ENCODE results near the gene SRPRA. TPM values are rescaled to one million over a fixed set of nuclear protein-coding genes. Genes with fewer than 3 reads are reported as not detected.

SRPRA gene
- total and polyA plus RNA-seq, 2 donors (not counting 1 experiment from before 2014, with no cell fraction given), result 115 to 136 TPM

- intact Hi-C loops (cut with micrococcal nuclease), result no loop called here
- no peaks in the 10 kb centered on the region for H3K27me3 ChIP-seq (replicated peaks in 1 of 4; ENCODE audit: control extremely low read depth in 1 of 4, control insufficient read depth in 3 of 4, insufficient read depth in 4 of 4, low read length in 3 of 4)
- no peak overlapping the region for H3K4me3 ChIP-seq (ENCODE audit: control extremely low read depth in 1 of 5, extremely low read depth in 1 of 5, insufficient read depth in 1 of 5, low read depth in 2 of 5, low read length in 4 of 5)
- no peak overlapping the region for H3K4me2 ChIP-seq (replicated peaks; ENCODE audit: low read depth, low read length, poor library complexity, severe bottlenecking)
- Mint-ChIP-seq H3K4me1 (peaks cover 25% of the 10 kb centered on the region), H3K9me3 (ENCODE audit: insufficient read depth) (no peaks in the 10 kb centered on the region), H3K27me3 (no peaks in the 10 kb centered on the region), H3K4me3 (no peak overlapping the region), H3K27ac (no peak overlapping the region)
- no peak for DNase-seq
- no peaks in the 10 kb centered on the region for H4K20me1 ChIP-seq (ENCODE audit: control insufficient read depth, insufficient read depth, low read length, poor library complexity, severe bottlenecking)
- TF ChIP-seq EZH2 (IDR thresholded peaks at IDR 0.05; ENCODE audit: borderline replicate concordance, insufficient read depth, low read depth, low read length, poor library complexity, severe bottlenecking), result no peak
- no peak for TF ChIP-seq CTCF (IDR thresholded peaks at IDR 0.05)
- peaks cover 6 to 11% of the 10 kb centered on the region in 2 donors for H3K4me1 ChIP-seq (ENCODE audit: control insufficient read depth in 2 of 2, insufficient read depth in 2 of 2, low read length in 2 of 2)
- ChIA-PET CTCF (no interaction called here), POLR2A (no interaction called here)
- 97% methylated on average over 10 of the region's 11 CpGs for WGBS (ENCODE audit: insufficient coverage)
- peaks cover 3% of the 10 kb centered on the region for H3K79me2 ChIP-seq (ENCODE audit: control insufficient read depth, insufficient read depth, low read length)
- H3K9me3 ChIP-seq (ENCODE audit: control extremely low read depth in 1 of 3, control insufficient read depth in 2 of 3, insufficient read depth in 1 of 3, low read length in 2 of 3), result no peaks in the 10 kb centered on the region
- peaks cover 0 to 33% of the 10 kb centered on the region in 2 experiments for H3K36me3 ChIP-seq (replicated peaks in 1 of 2; ENCODE audit: control extremely low read depth in 1 of 2, control insufficient read depth in 1 of 2, extremely low read depth in 1 of 2, insufficient read depth in 2 of 2, low read length in 1 of 2)
- H2AFZ ChIP-seq (ENCODE audit: insufficient read depth, low read depth, low read length, poor library complexity, severe bottlenecking), result no peak overlapping the region
- no peak overlapping the region for H3K27ac ChIP-seq (ENCODE audit: low read length in 2 of 2)
- ATAC-seq (ENCODE audit: low read depth), result no peak
- no peak overlapping the region for H3K9ac ChIP-seq (ENCODE audit: low read length)
Observed at GRCh38 chr11:126277322-126277721, 8.6 kb upstream of the SRPRA start.

- H3K36me3 ChIP-seq (replicated peaks in 1 of 2; ENCODE audit: control extremely low read depth in 1 of 2, control insufficient read depth in 1 of 2, extremely low read depth in 1 of 2, insufficient read depth in 2 of 2, low read length in 1 of 2), result peaks cover 3 to 48% of the 10 kb centered on the region in 2 experiments
- ATAC-seq (ENCODE audit: low read depth), result peak; percentile 0
- Mint-ChIP-seq H3K9me3 (ENCODE audit: insufficient read depth) (no peaks in the 10 kb centered on the region), H3K4me1 (peaks cover 36% of the 10 kb centered on the region), H3K4me3 (peak overlapping the region; percentile 96), H3K27me3 (no peaks in the 10 kb centered on the region), H3K27ac (peak overlapping the region; percentile 93)
- H3K4me2 ChIP-seq (replicated peaks; ENCODE audit: low read depth, low read length, poor library complexity, severe bottlenecking), result peak overlapping the region; percentile 86
- peak overlapping the region; percentile 83 to 98 (median 89) for H3K4me3 ChIP-seq (ENCODE audit: control extremely low read depth in 1 of 5, extremely low read depth in 1 of 5, insufficient read depth in 1 of 5, low read depth in 2 of 5, low read length in 4 of 5)
- H3K27me3 ChIP-seq (replicated peaks in 1 of 4; ENCODE audit: control extremely low read depth in 1 of 4, control insufficient read depth in 3 of 4, insufficient read depth in 4 of 4, low read length in 3 of 4), result no peaks in the 10 kb centered on the region
- WGBS (ENCODE audit: insufficient coverage), result 0% methylated on average over 22 of the region's 23 CpGs
- POLR2A ChIA-PET, result interaction anchor here (0.5 to 1.6 kb wide), 6 partner anchors 14 to 57 kb away, joined by 3 to 9 read pairs (median 4); partner anchors contain the start of genes DCPS, FAM118B, RPUSD4 and TIRAP
- H3K9me3 ChIP-seq (ENCODE audit: control extremely low read depth in 1 of 3, control insufficient read depth in 2 of 3, insufficient read depth in 1 of 3, low read length in 2 of 3), result no peaks in the 10 kb centered on the region
- H3K9ac ChIP-seq (ENCODE audit: low read length), result peak overlapping the region; percentile 86
- no peaks in the 10 kb centered on the region for H4K20me1 ChIP-seq (ENCODE audit: control insufficient read depth, insufficient read depth, low read length, poor library complexity, severe bottlenecking)
- DNase-seq, result no peak
- H3K4me1 ChIP-seq (ENCODE audit: control insufficient read depth in 2 of 2, insufficient read depth in 2 of 2, low read length in 2 of 2), result peaks cover 14 to 20% of the 10 kb centered on the region in 2 donors
- peak overlapping the region; percentile 94 to 95 for H3K27ac ChIP-seq (ENCODE audit: low read length in 2 of 2)
- H2AFZ ChIP-seq (ENCODE audit: insufficient read depth, low read depth, low read length, poor library complexity, severe bottlenecking), result peak overlapping the region; percentile 84
- H3K79me2 ChIP-seq (ENCODE audit: control insufficient read depth, insufficient read depth, low read length), result peaks cover 41% of the 10 kb centered on the region
- CTCF ChIA-PET, result no interaction called here
- intact Hi-C loops (cut with micrococcal nuclease), result loop anchor here (2.0 to 10.0 kb wide), 3 partner anchors 206 to 674 kb away; partner anchors contain the start of genes CDON, HYLS1 and STT3A
- no peak for TF ChIP-seq EZH2 (IDR thresholded peaks at IDR 0.05; ENCODE audit: borderline replicate concordance, insufficient read depth, low read depth, low read length, poor library complexity, severe bottlenecking)
- TF ChIP-seq CTCF (IDR thresholded peaks at IDR 0.05), result no peak
Observed at GRCh38 chr11:126268361-126268707, 361 bp downstream of the SRPRA start.

Data from B cell (primary cell).